Fibroblast of villous mesenchyme (primary cell): Measurements from ENCODE around the gene AIFM1. TPM values are rescaled to one million over a fixed set of nuclear protein-coding genes. Genes with fewer than 3 reads are reported as not detected.
A peak's percentile ranks its signal among the peaks of the same experiment; 100 is the strongest.

Experiments used
- DNase-seq: peaks from one replicate; pipeline ENCODE4 v3.0.0-alpha.2; 2010; ENCODE audit warnings: low read depth
- H3K4me3 ChIP-seq: 2 replicates; pipeline ENCODE4 v1.5.1; 2011; ENCODE audit warnings: low read depth, mild to moderate bottlenecking, low read length
- CTCF ChIP-seq: IDR thresholded peaks from 2 replicates; pipeline ENCODE4 v1.5.1; 2012; ENCODE audit warnings: low read depth, mild to moderate bottlenecking, low read length; ENCODE audit not compliant: insufficient read depth
- total RNA-seq: library from RNA; depleted of rRNA; stranded (reverse); fragments of >200 nt; gene quantifications from 2 replicates; pipeline ENCODE4 v1.2.3, GENCODE V29; 2012

AIFM1 gene
- total RNA-seq, 1 donor, result 16.0 TPM

GRCh38 chrX:130079824-130080406 lies 85.7 kb downstream of the AIFM1 start:
- peak; percentile 64 for TF ChIP-seq CTCF
- peak; percentile 81 for DNase-seq
- no peak overlapping the region for H3K4me3 ChIP-seq

Other genes starting within 250 kb of the AIFM1 start
- gene BCORL1, start 183.2 kb downstream of the AIFM1 start, total RNA-seq, result 1.3 and 2.6 TPM in 2 replicates
- 16.4 and 21.3 TPM in 2 replicates for gene ELF4, start 55.3 kb downstream of the AIFM1 start, total RNA-seq
- 1.3 and 3.5 TPM in 2 replicates for gene RAB33A, start 6.1 kb upstream of the AIFM1 start, total RNA-seq
- gene ZNF280C, start 103.1 kb upstream of the AIFM1 start, total RNA-seq, result 7.1 and 12.1 TPM in 2 replicates
- 12.5 and 12.9 TPM in 2 replicates for gene SLC25A14, start 174.1 kb upstream of the AIFM1 start, total RNA-seq
- not detected in 2 replicates for gene GPR119, start 219.8 kb upstream of the AIFM1 start, total RNA-seq
- gene RBMX2, start 236.1 kb upstream of the AIFM1 start, total RNA-seq, result 17.3 and 17.4 TPM in 2 replicates